Effector CD8-positive, alpha-beta T cell (primary cell): ENCODE results near the gene GALNT5.
"Not testable (repeated sequence)": the region's sequence is repeated elsewhere in the genome, so short reads cannot be mapped to it uniquely, and the experiment has no call there.

Source experiments
- DNase-seq: peaks from one replicate; lab custom pipeline; 2025; lab: John Stamatoyannopoulos, UW
- total RNA-seq, 4 experiments: gene quantifications; one replicate each; lab custom pipeline; 2026; lab: John Stamatoyannopoulos, UW

GALNT5 gene
- 0 to 0.18 (median 0) reads per million in 4 experiments for total RNA-seq

DNA sequence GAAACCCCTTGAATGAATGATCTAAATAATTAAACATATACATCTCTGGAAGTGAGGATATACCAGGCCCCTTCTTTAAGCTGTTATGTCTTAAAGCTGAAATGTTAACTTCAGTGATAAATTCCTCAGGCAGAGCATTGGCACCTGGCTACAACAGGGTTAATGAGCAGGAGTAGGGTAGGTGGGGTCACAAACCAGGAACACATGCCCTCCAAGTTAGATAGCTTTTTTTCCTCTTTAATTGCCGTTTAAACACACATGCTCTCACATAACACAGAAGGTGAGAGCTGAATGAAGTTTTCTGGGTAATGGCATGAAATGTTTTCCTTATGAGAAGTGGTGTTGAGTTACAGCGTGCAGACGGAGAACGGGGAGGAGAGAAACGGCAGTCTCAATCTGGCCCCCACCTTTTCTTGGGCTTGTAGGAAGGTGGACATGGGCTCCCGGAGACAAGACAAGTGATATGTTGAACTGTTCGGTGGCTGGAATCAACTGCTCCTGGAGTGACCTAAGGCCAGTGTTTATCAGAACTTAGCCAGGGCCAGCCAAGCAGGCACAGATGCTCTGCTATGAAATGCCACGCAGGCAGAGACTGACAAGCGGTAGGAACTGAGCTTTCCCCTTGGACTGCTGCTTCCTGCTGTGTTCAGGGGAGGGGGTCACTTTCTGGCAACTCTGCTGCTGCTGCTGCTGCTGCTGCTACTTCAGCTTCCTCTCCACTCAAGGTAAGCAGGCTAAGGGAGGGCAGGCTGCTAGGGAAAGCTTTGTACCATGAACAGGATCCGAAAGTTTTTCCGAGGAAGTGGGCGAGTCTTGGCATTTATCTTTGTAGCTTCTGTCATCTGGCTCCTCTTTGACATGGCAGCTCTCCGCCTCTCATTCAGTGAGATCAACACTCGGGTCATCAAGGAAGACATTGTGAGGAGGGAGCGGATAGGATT, at the start of gene GALNT5:
GALNT5 (plus strand) TSS at position 394 of the 941 bp plus-strand sequence; CDS start at position 772, 378 bp downstream.
- DNase-seq: no peak

GRCh38 chr2:157216286-157216965, 41.1 kb upstream of the GALNT5 start:
- no peak for DNase-seq

DNA sequence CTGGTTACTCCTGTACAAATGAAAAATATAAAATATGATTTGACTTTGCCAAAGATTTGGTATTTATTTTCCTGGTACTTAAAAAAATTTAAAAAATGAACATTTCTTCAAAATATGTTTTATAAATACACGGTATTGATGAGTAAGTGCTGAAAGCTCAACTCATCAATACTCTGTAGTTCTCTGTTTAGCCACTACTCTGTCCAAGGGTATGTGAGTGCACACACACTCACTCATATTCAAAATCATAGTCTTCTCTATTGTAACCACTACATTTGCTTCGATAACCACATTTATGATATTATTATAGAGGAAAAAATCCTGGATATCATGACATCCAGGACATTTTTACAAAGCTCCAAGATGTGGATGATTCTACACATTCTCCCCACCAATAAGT, 40.1 kb upstream of the GALNT5 start:
- DNase-seq: no peak

GRCh38 chr2:157218911-157219310, 38.6 kb upstream of the GALNT5 start:
- no peak for DNase-seq

DNA sequence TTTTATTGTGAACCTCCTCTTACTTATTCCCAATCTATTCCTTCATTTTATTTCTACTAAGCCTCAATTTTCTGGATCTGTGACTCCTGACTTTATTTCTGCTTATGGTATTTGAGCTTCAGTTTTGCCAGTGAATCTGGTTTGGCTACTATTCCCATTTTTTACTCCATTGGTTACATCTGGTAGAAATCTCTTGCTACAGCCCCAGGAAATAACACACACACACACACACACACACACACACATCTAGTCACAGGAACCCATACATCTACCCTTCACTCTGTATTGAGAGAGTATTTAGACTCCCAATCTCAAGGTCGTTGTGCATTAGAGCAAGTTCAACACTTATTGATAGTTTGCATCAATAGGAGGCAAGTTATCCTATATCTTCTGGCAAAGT, 37.0 kb upstream of the GALNT5 start:
- DNase-seq: no peak

DNA sequence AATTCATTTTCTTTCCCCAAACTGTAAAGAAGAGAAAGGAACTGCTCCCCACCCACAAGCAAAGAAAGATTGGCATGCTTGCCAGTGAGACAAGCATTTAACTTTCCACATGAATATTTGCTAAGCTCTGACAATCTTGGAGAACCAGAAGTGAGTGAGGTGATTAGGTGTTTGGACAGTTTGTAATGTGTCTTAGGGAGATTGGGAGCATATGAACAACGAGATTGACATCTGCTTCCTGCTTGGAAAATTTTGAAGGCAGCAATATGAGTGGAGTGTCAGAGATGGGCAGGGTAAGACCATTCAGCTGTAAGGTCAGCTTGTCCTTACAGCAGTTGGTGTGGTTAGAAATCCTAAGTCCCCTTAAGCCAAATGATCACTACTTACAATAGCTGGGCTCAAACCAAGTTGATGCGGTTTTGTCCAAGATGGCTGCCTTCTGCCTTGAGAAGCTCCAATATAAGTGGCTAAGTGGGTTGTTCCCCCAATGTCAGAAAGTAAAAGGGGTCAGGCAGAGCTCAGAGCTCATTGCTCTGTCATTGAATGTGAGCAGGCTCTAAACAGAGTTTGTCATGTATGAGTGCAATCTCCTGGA, 36.0 kb upstream of the GALNT5 start:
- DNase-seq: no peak

GRCh38 chr2:157223624-157224205, 33.8 kb upstream of the GALNT5 start:
- DNase-seq: no peak

- DNase-seq: not testable (repeated sequence)
Observed at GRCh38 chr2:157224448-157224847, 33.1 kb upstream of the GALNT5 start.

GRCh38 chr2:157227592-157227991, 29.9 kb upstream of the GALNT5 start:
- no peak for DNase-seq

DNA sequence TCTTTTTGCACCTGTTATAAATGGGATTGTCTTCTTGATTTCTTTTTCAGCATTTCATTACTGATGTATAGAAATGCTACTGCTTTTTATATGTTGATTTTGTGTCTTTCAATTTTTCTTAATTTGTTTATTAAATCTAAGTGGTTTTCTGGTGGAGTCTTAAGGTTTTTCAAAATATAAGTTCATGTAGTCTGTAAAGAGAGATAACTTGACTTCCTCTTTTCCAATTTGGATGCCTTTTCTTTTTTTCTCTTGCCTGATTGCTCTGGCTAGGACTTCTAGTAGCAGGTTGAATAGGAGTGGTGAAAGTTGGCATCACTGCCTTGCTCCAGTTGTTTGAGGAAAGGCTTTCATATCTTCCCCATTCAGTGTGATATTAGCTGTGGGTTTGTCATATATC, 28.6 kb upstream of the GALNT5 start:
- no peak for DNase-seq

DNA sequence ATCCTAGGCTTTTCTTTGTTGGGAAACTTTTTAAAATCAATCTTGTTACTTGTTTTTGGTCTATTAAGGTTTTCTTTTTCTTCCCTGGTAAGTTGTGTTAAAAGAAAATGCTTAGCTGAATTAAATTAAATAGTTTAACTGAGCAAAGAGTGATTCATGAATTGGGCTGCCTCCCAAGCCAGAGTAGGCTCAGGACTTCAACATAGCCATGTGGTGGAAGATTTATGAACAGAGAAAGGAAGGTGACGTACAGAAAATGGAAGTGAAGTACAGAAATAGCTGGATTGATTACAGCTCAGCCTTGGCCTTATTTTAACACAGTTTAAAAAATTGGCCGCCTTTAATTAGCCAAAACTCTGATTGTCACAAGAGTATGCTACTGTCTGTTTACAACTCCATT, 27.9 kb upstream of the GALNT5 start:
- DNase-seq: no peak

GRCh38 chr2:157231476-157231875, 26.0 kb upstream of the GALNT5 start:
- no peak for DNase-seq

DNA sequence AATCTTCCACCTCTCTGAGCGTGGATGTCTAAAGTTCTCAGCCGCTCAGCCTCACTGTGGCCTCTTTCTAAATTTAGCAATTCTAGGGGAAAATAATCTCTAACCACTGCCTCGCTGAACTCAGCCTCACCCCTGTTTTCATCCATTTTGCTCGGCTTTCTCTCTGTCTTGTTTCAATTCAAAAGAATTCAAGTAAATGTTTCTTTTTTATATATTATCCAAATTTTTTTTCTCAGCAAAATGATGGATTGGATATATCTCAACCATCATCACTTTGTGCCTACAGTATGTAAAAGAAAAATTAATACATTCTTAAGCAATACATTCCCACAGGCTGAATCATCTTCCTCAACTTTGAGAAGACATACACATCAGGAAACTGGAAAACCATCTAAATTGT, 24.0 kb upstream of the GALNT5 start:
- DNase-seq: no peak

DNA sequence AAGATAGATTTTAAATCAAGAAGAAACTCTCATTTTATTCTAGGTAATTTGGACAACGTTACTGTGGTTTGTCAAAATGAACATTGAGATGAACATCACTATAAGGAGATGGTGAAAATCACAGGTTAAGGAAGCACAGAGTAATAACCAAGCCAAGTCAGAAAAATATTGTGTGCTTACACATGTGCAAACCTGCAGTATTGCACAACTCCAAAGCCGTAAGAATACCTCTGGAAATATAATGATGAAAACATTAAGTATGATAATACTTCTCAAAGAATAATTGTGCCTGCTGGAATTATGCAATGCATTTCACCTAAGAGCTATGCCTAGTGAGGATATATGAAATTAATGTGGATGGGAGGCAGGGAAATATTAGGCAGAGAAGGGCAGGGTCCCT, 21.1 kb upstream of the GALNT5 start:
- no peak for DNase-seq

- no peak for DNase-seq
Observed at GRCh38 chr2:157238296-157238695, 19.2 kb upstream of the GALNT5 start.

DNA sequence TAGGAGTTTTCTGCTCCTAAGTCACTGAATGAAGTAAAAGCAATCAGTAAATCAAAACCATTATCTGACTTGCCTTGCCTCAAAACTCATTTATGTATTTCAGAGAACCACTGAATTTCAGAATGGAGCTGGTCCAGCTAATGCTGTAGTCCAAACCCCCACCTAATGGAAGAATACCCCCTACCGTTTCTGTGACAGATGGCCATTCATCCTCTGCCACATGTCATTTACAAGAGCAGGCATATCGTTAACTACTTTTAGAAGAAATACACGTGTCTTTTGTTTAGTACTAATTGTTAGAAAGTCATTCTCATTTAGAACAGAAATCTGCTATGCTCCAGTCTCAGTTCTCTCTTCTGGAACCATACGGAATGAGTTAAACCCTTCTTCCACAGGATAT, 12.8 kb upstream of the GALNT5 start:
- no peak for DNase-seq

DNA sequence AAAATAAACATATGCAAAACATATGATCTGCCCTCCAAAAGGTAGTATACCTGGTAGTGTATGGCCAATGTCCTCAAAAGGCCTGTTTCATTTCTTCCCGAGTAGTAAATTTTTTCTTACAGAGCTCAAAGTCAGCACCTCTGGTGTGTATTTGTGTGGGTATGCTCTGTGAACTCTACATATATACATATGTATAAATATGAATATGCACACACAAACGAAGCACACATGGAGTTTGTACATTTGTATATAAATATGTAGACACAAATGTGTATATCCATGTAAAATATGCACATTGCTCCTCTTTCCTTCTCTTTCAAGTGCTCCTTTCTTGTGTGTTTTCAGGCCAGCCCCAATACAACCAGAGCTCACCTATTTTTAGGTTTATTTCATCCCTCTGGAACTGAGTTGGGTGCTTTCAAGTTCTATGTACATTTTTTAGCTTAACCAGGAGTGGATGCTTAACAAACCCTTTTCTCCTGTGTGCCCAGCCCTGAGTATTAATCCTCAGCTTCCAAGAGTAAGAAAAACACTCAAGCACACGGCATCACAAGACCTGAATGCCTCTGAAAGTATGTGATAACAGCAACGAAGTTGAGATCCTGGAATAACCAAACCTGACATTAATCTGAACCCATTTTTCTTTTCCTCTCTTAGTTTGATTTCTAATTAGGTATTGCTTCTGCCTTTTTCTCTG, 12.2 kb upstream of the GALNT5 start:
- no peak for DNase-seq

DNA sequence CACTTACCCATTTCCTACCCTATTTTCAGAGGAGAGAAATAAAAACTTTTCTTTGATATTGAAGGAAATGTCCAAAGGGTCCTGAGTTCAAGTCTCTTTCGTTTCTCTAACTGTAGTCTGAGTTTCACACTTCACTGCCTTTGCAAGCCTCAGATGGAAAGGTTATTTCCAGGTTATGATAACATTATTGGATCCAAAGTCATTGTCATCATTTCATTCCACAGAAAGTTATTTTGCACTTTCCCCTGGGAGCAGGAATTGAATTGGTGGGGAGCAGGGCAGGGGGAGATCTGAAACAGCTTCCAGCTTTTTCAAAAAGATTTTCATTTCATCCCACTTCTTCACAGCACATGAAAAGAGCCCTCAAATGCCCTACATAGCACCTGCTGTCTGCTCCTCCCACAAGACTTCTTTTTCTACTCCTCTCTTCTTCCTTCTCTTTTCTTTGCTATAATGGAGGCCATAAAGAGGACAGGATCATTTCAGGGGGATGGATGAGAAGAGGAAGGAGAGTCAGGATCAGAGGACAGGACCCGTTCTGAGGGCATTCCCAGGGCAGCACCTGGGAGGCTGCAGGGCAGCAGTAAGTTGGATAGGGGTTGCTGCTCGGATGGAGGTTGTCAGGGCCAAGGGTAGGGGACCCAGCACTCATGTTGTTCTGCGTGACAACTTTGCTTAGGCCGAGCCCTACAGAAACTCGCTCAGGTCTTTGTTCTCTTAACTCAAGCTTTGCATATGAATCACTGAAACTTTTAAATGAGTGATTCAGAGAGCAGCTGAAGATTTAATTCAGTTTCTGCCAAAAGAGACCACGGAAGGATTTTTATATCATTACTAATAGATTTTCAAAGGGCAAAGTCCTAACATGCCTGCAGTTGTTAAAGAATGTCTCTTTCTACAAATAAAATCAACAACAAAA, 11.4 kb upstream of the GALNT5 start:
- no peak for DNase-seq

DNA sequence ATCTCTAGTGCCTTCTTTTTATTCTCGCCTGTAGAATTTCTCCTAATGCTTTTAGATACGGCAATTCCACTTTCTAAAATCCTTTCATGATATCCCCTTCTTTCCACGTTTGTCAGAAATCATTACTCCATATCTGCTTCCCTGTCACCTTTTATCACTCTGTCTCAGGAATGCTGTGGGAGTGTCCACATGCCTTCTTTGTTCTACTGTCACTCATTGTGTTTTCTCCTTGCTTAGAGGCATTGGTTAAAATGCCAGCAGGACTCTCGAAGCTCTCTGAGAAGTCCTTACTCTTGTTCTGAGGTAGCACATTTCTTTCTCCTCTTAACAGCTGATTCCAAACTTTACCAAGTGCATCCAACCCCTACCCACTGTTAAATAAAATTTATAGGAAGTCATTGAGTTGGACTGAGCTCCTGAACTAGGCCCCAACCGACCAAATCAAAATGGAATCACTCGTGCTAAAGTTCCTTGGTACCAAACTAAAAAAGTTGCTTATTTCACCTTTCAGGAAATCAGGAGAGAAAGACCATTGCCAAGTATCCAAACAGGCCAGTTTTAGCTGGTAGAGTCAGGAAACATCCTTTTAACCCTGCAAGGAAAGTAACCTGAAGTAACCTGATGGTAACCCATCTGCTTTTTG, 10.6 kb upstream of the GALNT5 start:
- no peak for DNase-seq

DNA sequence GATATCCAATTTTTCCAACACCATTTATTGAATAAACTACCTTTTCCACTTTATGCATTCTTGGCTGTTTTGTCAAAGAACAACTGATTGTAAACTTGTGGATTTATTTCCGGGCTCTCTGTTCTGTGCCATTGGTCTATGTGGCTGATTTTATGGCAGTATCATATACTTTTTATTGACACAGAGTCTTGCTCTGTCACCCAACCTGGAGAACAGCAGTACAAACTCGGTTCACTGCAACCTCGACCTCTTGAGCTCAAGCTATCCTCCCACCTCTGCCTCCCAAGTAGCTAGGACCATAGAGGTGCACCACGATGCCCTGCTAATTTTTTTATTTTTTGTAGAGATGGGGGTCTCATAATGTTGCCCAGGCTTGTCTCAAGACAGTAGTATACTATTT, 6.7 kb upstream of the GALNT5 start:
- DNase-seq: no peak
